ENCODE measurements around the gene LTA4H. TPM values are rescaled to one million over a fixed set of nuclear protein-coding genes. Genes with fewer than 3 reads are reported as not detected.
"Not testable (repeated sequence)": the region's sequence is repeated elsewhere in the genome, so short reads cannot be mapped to it uniquely, and the experiment has no call there.

LTA4H gene
- polyA plus RNA-seq, 4 donors = 126 to 134 (median 133) TPM

- no peak for DNase-seq (ENCODE audit: low read depth in 4 of 4, low spot score in 3 of 4)
Measured at GRCh38 chr12:95995238-95996031, 40.0 kb downstream of the LTA4H start.

GRCh38 chr12:95994476-95994875 lies 40.9 kb downstream of the LTA4H start:
- no peak for DNase-seq (ENCODE audit: low read depth in 4 of 4, low spot score in 3 of 4)

DNA sequence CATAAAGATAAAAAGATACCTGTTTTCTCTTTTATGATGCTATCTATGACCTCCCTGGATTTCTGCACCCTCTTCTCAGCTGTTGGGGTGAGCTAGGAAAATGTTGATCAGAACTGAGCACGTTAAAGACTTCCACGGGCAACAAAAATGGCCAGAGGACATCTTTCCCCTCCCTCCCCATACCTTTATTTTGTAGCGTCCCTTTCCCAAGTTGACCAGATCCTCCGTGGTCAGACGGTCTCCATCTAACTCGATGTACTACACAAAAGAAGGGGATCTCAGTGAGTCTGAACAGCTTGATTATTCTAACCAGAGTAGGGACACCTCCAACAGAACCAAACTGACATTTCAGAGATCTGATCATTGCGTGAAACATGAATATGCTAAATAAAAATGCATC lies 41.5 kb downstream of the LTA4H start:
- no peak for DNase-seq (ENCODE audit: low read depth in 4 of 4, low spot score in 3 of 4)

DNA sequence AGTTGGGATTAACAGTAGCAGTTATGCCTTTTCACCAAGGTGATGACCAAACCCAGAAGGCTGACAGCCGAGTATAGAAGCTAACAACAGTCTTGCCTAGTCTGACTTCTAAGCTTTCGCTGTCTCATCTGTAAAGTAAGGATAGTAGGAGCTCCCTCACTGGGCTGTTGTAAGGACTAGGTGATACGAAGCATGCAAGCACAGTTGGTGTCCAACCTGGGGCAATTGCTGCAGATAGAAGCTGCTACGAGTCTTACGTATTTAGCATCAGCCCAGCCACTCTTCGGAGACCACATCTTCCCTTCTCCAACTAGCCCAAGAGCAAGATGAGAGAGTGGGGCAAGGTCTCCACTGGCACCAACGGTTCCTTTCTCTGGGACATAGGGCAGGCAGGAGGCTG lies 45.3 kb downstream of the LTA4H start:
- DNase-seq (ENCODE audit: low read depth in 4 of 4, low spot score in 3 of 4) = no peak

GRCh38 chr12:95989504-95990123 lies 45.8 kb downstream of the LTA4H start:
- DNase-seq (ENCODE audit: low read depth in 4 of 4, low spot score in 3 of 4) = no peak

DNA sequence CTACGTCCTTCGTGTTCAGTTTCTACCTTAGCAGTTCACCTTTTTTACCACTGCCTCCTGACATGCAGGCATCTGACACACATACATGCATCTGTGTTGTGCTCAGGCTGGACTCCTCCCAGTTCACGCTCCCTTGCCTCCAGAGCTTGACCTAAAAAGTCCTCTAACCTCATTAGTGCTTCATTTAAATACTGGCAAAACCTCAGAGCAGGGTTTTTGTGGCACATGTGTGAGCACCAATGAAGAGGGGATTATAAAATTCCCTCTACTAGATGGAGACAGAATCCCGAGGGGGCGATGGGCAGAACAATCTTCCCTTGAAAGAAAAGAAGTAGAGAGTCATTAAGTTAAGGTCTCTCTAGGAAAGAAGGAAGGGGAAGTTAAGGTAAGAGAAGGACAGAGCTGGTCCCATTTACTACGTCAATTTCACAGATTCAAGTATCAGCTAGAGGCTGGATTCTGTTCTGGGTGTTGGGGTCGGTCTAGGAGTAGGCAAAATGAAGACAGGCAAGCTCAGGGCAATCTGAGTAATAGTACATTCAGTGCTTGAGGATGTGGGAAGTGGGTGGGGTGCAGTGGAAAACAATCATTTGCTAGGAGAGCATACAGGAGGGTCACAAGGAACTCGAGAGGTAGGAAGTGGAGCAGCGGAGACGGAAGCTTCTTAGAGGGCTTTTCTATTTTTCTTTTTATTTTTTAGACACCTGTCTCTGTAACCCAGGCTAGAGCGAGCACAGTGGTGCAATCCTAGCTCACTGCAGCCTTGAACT lies 46.7 kb downstream of the LTA4H start:
- DNase-seq (ENCODE audit: low read depth in 4 of 4, low spot score in 3 of 4) = no peak

- DNase-seq (ENCODE audit: low read depth in 4 of 4, low spot score in 3 of 4) = no peak
Measured at GRCh38 chr12:95986635-95987570, 48.5 kb downstream of the LTA4H start.

- no peak for DNase-seq (ENCODE audit: low read depth in 4 of 4, low spot score in 3 of 4)
Measured at GRCh38 chr12:95984682-95985081, 50.7 kb downstream of the LTA4H start.

DNA sequence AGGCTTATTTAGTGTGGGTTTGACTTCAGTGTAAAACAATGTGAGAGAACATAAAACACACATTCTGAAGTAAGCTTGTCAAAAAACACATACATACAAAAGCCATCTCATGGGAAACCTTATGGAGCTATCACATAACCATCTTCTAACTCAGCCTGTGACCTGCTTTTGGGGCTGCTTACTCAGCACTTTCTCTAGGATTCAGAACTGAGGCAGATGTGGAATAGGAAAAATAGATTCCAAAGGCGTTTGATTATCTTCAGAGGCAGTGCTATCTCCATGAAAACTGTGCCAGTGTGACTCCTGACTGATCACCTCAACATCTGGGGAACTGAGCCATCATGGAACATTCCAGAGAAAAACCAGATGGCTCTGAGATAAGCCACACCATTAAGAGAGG lies 52.8 kb downstream of the LTA4H start:
- DNase-seq (ENCODE audit: low read depth in 4 of 4, low spot score in 3 of 4) = no peak

- DNase-seq (ENCODE audit: low read depth in 4 of 4, low spot score in 3 of 4) = no peak
Measured at GRCh38 chr12:95980437-95980836, 55.0 kb downstream of the LTA4H start.

DNA sequence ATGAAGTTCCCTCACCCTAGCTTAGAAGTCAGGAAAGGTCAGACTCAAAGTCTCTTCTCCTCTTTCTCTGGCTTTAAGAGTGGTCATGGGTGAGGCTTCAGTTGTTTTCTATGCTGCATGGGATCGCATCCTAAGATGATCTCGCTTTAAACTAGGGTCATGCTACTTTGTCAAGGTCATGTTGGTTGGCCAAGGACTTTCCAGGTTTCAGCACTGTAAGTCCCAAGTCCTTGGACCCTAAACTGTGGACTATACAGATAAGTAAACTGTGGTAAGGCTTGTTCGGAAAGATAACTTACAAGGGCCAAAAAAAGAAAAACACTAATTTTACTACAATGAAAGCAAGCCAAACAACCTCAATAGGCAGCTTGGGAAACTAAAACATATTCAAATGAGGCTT lies 56.6 kb downstream of the LTA4H start:
- DNase-seq (ENCODE audit: low read depth in 4 of 4, low spot score in 3 of 4) = no peak

DNA sequence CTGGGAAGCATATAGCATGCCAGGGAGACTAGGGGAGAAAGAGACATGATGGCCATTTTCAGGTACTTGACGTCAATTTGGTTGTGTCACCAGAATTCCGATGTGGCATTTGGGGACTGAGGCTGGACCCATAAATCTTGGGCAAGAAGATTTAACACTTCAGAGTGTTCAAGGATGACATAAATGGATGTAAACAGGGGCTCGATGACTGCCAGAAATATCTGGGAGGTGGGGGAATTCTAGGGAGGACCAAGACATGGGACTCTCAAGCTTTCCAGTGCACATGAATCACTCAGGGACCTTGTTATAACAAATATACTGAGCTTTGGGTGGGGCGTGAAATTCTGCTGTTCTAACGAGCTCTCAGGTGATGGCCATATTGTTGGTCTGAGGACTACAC lies 57.0 kb downstream of the LTA4H start:
- no peak for DNase-seq (ENCODE audit: low read depth in 4 of 4, low spot score in 3 of 4)

GRCh38 chr12:95977764-95978305 lies 57.6 kb downstream of the LTA4H start:
- no peak for DNase-seq (ENCODE audit: low read depth in 4 of 4, low spot score in 3 of 4)

DNA sequence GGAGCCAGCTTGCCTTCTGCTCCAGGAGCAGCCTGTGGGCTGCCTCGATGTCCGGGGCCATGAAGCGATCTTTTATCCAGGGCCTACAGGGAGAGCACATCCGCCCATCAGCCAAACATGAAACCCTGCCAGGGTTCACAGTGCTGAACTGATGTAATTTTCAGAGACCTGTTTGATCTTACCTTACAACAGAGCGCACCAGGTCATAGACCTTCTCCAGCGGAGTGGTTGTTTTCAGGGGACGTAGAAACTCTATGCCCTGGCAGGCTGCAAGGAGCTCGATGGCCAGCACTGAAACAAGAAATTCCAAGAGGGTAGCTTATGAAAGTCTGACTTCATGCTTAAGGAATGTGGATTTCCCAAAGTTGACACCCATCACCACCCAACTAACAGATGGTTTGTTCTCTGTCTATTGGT lies 59.0 kb downstream of the LTA4H start:
- DNase-seq (ENCODE audit: low read depth in 4 of 4, low spot score in 3 of 4) = no peak

DNA sequence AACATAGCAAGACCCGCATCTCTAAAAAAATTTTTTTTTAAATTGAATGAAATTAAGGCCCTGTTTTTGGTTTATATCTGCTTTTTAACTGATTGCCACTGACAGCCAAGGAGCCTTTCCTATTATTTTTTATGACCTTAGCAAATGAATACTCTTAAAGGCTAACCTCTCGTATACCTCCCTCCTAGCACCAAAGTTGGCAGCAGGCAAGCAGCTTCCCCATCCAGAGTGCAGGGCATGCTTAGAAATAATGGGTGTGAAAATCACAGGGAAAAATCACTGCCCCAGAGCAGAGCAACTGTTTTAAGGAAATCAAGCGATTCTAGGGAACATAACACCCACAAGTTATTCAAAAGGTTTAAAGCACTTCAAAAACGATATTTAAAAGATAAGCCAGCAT lies 59.9 kb downstream of the LTA4H start:
- DNase-seq (ENCODE audit: low read depth in 4 of 4, low spot score in 3 of 4) = no peak

- no peak for DNase-seq (ENCODE audit: low read depth in 4 of 4, low spot score in 3 of 4)
Measured at GRCh38 chr12:95974358-95974757, 61.0 kb downstream of the LTA4H start.

DNA sequence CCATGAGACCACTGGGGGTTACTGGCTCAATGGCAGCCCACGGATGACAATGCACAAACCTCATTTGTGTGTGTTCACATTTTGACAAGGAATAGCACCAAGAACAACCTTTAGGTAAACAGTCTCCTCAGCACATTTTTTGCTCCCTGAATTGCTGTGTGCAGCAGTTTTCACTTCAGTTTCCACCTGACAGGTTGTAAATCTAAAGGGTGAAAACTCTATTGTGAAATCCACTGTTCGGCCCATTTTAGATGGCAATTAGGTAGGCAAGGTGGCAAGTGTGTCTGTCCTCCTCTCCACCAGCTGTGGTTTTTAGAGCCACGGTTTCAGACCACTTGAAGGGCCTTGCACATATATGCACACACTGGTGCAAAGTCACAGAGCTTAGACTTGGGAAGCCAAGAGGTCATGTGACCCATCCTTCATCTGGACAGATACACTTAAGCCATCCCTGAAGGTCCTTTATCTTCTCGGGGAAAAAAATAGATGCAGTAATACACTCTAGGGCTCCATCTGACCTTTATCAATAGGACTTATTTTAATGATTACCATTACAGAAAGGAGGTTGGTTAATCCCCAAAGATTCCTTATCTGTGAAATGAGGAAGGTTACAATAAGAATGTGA lies 62.4 kb downstream of the LTA4H start:
- no peak for DNase-seq (ENCODE audit: low read depth in 4 of 4, low spot score in 3 of 4)

- no peak for DNase-seq (ENCODE audit: low read depth in 4 of 4, low spot score in 3 of 4)
Measured at GRCh38 chr12:95970905-95971304, 64.5 kb downstream of the LTA4H start.

GRCh38 chr12:95969116-95969515 lies 66.3 kb downstream of the LTA4H start:
- DNase-seq (ENCODE audit: low read depth in 4 of 4, low spot score in 3 of 4) = not testable (repeated sequence)

DNA sequence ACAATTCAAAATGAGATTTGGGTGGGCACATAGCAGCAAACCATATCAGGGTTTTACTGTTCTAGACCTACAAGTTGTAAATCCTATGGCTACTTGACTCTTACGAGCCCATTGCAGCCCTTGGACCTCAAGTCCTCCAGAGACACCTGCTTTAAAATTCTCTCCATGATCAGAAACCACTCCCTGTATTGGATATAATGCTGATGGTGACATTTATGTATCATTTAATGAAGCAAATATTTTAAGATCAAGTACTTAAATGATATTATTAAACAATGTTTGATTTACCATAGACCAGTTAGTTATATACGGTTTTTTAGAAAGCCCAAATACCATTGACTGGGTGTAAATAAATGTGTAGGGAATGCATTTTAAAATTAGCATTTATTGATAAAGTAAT lies 68.1 kb downstream of the LTA4H start:
- no peak for DNase-seq (ENCODE audit: low read depth in 4 of 4, low spot score in 3 of 4)
